ENCODE measurements around the gene SENP1.
"Not testable (repeated sequence)": the region's sequence is repeated elsewhere in the genome, so short reads cannot be mapped to it uniquely, and the experiment has no call there.

Gene SENP1

GRCh38 chr12:48105867-48106680 is at the start of gene SENP1:
TSS of gene SENP1 (minus strand) at chr12:48106079. CDS start at chr12:48101472, 4,607 bp downstream.
- peak; percentile 78 for DNase-seq (ENCODE audit: low read depth)

DNA sequence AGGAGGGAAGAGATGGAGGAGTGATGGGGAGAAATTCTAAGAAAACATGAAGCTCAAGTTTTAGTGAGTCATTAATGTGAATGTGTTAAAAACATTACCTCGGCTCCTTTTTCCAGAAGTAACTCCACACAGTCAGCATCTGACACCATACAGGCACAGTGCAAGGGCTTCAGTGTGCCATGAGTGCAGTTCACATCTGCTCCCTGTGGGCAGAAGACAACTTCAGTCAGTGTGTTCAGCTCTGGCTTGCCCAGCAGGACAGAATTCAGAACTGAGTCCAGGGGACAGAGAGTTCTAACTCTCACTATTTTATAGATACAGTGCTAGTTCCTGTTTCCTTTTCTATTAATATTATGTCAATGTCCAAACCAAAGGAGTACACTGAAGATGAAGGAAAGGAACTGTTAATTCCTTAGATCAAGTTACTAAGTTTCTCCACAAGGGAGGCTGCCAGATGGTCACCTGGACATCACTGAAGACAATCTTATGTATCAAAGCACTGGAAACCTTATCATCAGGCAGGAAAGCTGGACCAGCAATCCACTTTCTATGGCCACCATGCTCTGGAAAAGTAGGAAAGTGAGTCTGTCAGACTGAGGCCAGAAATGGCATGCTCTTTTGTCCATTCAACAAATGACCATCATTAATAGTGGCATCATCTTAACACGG is 45.4 kb upstream of the SENP1 start:
- no peak for DNase-seq (ENCODE audit: low read depth)

- DNase-seq (ENCODE audit: low read depth), result no peak
These were observed 40.1 kb upstream of the SENP1 start for GRCh38 chr12:48145981-48146380.

DNA sequence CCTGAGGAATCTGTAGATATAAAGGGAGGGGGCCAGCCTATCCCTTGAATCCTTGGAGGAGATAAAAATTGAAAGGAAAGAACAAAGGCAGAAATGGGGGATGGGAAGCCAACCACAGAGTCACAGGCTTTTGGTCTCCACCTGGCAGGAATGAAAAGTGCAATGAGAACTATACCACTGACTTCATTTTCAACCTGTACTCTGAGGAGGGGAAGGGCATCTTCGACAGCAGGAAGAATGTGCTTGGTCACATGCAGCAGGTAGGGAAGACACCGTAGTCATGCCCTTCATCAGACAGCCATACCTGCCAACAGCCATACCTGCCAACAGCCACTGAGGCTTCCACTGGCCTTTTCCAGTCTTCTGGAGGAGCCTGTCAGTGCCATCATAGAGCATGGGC is 38.0 kb upstream of the SENP1 start:
- no peak for DNase-seq (ENCODE audit: low read depth)

GRCh38 chr12:48142818-48143674 is 37.2 kb upstream of the SENP1 start:
- no peak for DNase-seq (ENCODE audit: low read depth)

GRCh38 chr12:48135027-48135426 is 29.1 kb upstream of the SENP1 start:
- no peak for DNase-seq (ENCODE audit: low read depth)

DNA sequence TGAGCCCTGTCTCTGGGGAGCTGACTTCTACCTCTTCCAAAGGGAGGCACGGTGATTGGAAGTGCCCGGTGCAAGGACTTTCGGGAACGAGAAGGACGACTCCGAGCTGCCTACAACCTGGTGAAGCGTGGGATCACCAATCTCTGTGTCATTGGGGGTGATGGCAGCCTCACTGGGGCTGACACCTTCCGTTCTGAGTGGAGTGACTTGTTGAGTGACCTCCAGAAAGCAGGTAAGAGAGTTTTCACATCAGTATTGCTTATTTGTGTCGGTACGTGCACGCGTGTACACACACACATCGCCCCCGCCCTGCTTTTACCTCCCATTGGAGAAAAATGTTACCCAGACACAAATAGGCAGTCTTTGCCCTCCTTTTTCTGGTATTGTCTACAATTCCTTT is 26.9 kb upstream of the SENP1 start:
- DNase-seq (ENCODE audit: low read depth), result no peak

- DNase-seq (ENCODE audit: low read depth), result no peak
These were observed 25.6 kb upstream of the SENP1 start for GRCh38 chr12:48131517-48131916.

DNA sequence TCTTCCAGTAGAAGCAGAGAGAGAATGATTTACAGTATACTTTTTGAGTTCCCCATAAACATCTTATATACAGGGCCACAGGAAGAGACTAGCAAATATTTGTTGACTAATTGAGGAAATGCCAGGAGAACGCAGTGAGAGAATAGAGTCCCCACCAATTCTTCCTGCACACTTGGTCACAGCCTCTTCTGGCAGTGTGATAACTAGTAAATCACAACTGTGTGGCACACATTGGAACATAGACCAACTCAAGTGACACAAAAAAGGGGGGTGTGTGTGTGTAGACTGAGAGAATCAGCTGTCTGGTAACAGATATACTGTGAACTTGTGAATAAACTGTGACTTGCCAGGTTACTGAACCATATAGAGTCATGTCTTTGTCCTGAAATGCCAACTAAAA is 23.5 kb upstream of the SENP1 start:
- DNase-seq (ENCODE audit: low read depth), result no peak

DNA sequence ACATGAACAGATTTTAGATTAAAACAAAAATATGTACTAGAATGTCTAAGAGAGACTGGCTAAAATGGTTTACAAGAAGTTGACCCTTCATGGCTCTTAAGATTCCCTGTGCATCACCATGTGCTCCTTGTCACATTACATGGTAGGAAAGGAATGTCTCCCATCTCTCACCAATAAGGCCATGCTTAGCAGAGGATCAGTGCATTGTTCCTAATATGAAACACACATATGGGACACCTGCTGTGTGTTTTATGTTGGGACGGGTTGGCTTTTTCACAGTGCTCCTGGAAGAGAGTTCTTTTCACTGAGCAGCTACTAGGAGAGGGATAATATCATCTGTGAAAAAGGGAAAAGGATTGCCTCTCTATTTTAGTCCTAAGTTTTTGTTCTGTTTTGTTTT is 22.9 kb upstream of the SENP1 start:
- no peak for DNase-seq (ENCODE audit: low read depth)

GRCh38 chr12:48126953-48127630 is 21.2 kb upstream of the SENP1 start:
- no peak for DNase-seq (ENCODE audit: low read depth)

DNA sequence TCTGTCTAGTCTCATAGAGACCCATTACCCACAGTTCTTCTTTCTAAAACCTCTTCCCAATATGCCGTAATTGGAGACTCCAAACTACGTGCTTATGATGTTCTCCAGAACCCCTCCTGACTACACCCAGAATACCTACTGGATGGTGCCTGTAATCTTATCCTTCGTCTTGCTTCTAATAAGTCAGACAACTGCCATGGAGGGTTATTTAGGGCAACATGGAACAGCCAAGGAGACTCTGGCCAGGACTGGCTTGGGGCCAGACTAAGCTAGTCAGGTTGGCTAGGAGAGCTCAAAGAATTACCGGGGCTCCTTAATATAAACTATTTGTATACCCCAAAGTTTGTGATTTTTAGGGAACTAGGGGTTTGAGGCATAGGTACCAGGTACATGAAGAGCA is 20.1 kb upstream of the SENP1 start:
- no peak for DNase-seq (ENCODE audit: low read depth)

DNA sequence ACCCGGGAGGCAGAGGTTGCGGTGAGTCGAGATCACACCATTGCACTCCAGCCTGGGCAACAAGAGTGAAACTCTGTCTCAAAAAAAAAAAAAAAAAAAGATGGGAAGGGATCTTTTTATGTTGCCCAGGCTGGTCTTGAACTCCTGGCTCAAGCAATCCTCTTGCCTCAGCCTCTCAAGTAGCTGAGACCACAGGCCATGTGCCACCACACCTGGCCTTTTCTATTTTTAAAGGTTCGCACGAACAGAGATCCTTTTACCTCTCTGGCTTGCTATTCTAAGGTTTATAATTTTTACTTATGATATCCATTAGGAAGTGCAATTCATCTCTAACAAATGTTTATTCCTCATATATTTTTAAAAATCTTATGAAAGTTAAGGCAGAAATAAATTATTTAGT is 19.7 kb upstream of the SENP1 start:
- DNase-seq (ENCODE audit: low read depth), result not testable (repeated sequence)

- no peak for DNase-seq (ENCODE audit: low read depth)
These were observed 17.3 kb upstream of the SENP1 start for GRCh38 chr12:48123169-48123568.

DNA sequence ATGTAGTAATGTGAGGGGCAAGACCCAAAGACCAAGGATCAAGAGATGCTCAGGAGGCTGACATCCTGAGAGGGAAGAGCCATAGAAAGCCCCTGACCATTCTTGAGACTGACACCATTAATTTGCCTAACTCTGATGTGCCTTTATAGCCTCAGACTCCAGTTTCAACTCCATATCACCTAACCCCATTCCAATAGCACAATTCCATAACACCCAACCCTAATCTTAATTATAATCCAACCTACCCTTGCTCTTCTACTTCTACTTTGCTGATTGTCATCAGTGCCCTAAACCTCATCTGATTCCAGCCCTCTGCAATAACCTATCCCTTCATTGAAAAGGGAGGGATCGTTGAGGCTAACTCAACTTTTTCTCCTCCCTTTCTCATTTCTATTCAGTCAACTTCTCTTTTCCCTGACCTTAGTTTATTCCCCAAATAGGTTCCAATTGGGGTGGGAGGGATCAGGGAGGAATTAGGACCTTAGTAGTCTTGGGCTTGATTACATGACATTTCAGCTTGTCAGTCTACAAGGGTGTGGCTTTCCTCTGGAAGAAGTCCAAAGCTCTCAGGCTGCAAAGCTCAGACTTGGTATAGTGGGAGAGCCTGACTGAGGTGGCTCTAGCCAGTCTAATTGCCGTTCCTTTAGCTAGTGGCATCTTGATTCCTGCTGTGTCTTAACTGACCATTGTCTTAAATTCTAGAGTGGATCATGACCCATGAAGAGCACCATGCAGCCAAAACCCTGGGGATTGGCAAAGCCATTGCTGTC is 16.4 kb upstream of the SENP1 start:
- DNase-seq (ENCODE audit: low read depth), result no peak

GRCh38 chr12:48121522-48121921 is 15.6 kb upstream of the SENP1 start:
- DNase-seq (ENCODE audit: low read depth), result no peak

DNA sequence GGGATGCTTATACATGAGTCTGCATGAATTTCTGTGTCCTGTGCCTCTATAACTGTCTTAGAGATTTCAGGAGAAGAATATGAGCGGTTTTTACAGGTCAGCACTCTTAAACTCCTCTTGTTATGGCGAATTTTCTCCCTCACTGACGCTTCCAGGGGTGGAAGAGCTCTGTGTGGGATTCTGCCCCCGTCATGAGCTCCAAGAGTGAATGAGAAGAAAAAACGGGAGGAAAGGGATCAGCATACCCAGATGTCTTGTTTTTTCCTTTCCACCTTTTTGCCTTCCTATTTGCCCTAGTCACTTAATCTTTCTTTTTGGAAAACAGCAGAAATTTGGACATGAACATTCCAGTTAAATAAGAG is 13.9 kb upstream of the SENP1 start:
- DNase-seq (ENCODE audit: low read depth), result no peak

DNA sequence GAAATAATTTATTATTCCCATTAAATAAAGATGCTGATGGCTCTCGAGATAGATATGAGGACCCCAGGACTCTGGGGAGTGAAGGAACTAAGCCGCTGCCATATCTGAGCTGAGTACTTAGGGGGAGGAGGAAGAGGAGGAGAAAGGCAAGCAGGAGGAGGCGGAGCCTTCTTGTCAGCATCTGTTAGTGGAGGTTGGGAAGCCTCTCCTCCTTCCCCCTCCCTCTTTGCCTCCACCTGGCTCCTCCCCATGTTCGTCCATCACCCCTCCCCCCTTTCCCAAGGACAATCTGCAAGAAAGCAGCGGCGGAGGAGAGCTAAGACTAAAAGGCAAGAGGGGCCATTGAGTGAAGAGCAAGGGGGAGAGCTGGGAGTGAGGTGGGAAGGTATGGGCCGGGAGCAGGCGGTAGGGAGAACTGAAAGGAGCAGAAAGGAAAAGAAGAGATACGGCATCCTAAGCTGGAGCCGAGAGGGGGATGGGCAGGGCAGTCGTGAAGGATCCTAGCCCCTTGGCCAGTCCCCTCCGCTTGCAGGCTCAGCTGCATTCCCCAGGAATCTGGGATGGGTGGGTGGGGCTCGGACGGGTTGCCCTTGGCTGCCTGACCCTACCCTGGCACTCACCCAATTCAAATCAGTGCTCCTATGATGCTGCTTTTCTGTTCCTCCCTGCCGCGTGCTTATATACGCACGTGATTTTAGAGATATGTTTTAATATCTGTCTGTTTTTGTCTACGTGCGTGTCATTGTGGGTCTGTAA is 13.4 kb upstream of the SENP1 start, which contains the start of gene PFKM:
PFKM (plus strand) TSS at position 287 of the 756 bp plus-strand sequence. CDS start 3,411 bp downstream, outside the sequence.
- DNase-seq (ENCODE audit: low read depth), result peak; percentile 31

- no peak for DNase-seq (ENCODE audit: low read depth)
These were observed 12.5 kb upstream of the SENP1 start for GRCh38 chr12:48118284-48118871.

GRCh38 chr12:48115957-48116356 is 10.1 kb upstream of the SENP1 start:
- DNase-seq (ENCODE audit: low read depth), result no peak

Measured in activated T-cell treated with anti-CD3 and anti-CD28 coated beads for 1 hour (primary cell).